IMR-90 (cell line): ENCODE results near the gene LIMK2. TPM values are rescaled to one million over a fixed set of nuclear protein-coding genes. Genes with fewer than 3 reads are reported as not detected.

Source experiments
- ATAC-seq: fragments of 200-7000 bp; cut with Tn5 transposase; 2 replicates; pipeline ENCODE4 v1.9.1; 2020; ENCODE audit warnings: low read depth, mild to moderate bottlenecking, moderate library complexity
- BruUV-seq: library from RNA; stranded (reverse); fragments of 400-500 nt; replicated peaks from 2 replicates; lab custom pipeline; 2021; lab: Mats Ljungman, UMichigan
- CTCF ChIA-PET: fragments of 300-600 bp; formaldehyde crosslinking; extraction: SDS; loops from one replicate; lab custom pipeline; 2021; ENCODE audit warnings: antibody characterized with exemption; lab: Yijun Ruan, JAX
- POLR2A ChIA-PET: fragments of 300-600 bp; sonication (Branson Sonifier 250); formaldehyde crosslinking; loops from one replicate; lab custom pipeline; 2022; ENCODE audit warnings: antibody characterized with exemption; ENCODE audit not compliant: unreplicated experiment; lab: Charles Lee
- DNase-seq: peaks from one replicate; pipeline ENCODE4 v3.0.0; 2013
- H2AFZ ChIP-seq: replicated peaks from 2 replicates; pipeline ENCODE3; 2013; ENCODE audit warnings: low read length, mild to moderate bottlenecking; ENCODE audit not compliant: poor library complexity
- H2AK5ac ChIP-seq: 2 replicates; pipeline ENCODE4 v1.6.1; 2013; ENCODE audit warnings: low read depth, low read length, inconsistent platforms
- H2AK9ac ChIP-seq: replicated peaks from 2 replicates; pipeline ENCODE3; 2013; ENCODE audit warnings: mild to moderate bottlenecking, low read depth, low read length, moderate library complexity; ENCODE audit not compliant: poor library complexity
- H2BK120ac ChIP-seq: 2 replicates; pipeline ENCODE4 v1.6.1; 2013; ENCODE audit warnings: low read depth, low read length, inconsistent platforms
- H2BK15ac ChIP-seq: 3 replicates; pipeline ENCODE4 v1.6.1; 2013; ENCODE audit warnings: low read depth, low read length, inconsistent platforms
- H2BK20ac ChIP-seq: 2 replicates; pipeline ENCODE4 v1.6.1; 2013; ENCODE audit warnings: low read depth, mild to moderate bottlenecking, inconsistent platforms, low read length, moderate library complexity
- H2BK5ac ChIP-seq: 2 replicates; pipeline ENCODE4 v1.6.1; 2013; ENCODE audit warnings: mild to moderate bottlenecking, low read depth, low read length, inconsistent platforms; ENCODE audit not compliant: poor library complexity, severe bottlenecking
- H3K14ac ChIP-seq: replicated peaks from 2 replicates; pipeline ENCODE4 v1.6.1; 2013; ENCODE audit warnings: low read depth, low read length, inconsistent platforms
- H3K18ac ChIP-seq: 2 replicates; pipeline ENCODE4 v1.6.1; 2013; ENCODE audit warnings: low read depth, low read length, control low read depth
- H3K23ac ChIP-seq: 2 replicates; pipeline ENCODE4 v1.6.1; 2013; ENCODE audit warnings: low read depth, low read length, inconsistent platforms
- H3K27ac ChIP-seq: 2 replicates; pipeline ENCODE4 v1.5.1; 2013; ENCODE audit warnings: mild to moderate bottlenecking, control low read depth, low read length; ENCODE audit not compliant: insufficient read depth
- H3K27me3 ChIP-seq: 2 replicates; pipeline ENCODE4 v1.6.1; 2013; ENCODE audit warnings: low read length; ENCODE audit not compliant: control insufficient read depth, insufficient read depth
- H3K36me3 ChIP-seq: 2 replicates; pipeline ENCODE4 v1.6.1; 2013; ENCODE audit warnings: low read length, mixed read lengths; ENCODE audit not compliant: control insufficient read depth, insufficient read depth
- H3K4ac ChIP-seq: 2 replicates; pipeline ENCODE4 v1.6.1; 2013; ENCODE audit warnings: low read depth, low read length, inconsistent platforms
- H3K4me1 ChIP-seq: 2 replicates; pipeline ENCODE4 v1.6.1; 2013; ENCODE audit warnings: low read length, mixed read lengths; ENCODE audit not compliant: control insufficient read depth, insufficient read depth
- H3K4me2 ChIP-seq: 2 replicates; pipeline ENCODE4 v1.6.1; 2013; ENCODE audit warnings: low read depth, mild to moderate bottlenecking, control low read depth, low read length, moderate library complexity
- H3K4me3 ChIP-seq: 2 replicates; pipeline ENCODE4 v1.5.1; 2013; ENCODE audit warnings: low read depth, mild to moderate bottlenecking, control low read depth, low read length, moderate library complexity; ENCODE audit not compliant: insufficient read depth
- H3K56ac ChIP-seq: 2 replicates; pipeline ENCODE4 v1.6.1; 2013; ENCODE audit warnings: low read length, inconsistent platforms; ENCODE audit not compliant: insufficient read depth; ENCODE audit errors: extremely low read depth
- H3K79me1 ChIP-seq, 2 experiments: 2 replicates each; pipeline ENCODE4 v1.6.1; 2013; ENCODE audit warnings: low read length in 2 of 2, inconsistent platforms in 1 of 2, low read depth in 1 of 2
- H3K9ac ChIP-seq: 2 replicates; pipeline ENCODE4 v1.6.1; 2013; ENCODE audit warnings: low read depth, low read length, control low read depth
- H3K9me1 ChIP-seq: 2 replicates; pipeline ENCODE4 v1.6.1; 2013; ENCODE audit warnings: low read length, inconsistent platforms; ENCODE audit not compliant: insufficient read depth
- H3K9me3 ChIP-seq: 2 replicates; pipeline ENCODE4 v1.6.1; 2013; ENCODE audit warnings: low read length; ENCODE audit not compliant: control insufficient read depth, insufficient read depth
- H4K20me1 ChIP-seq: 2 replicates; pipeline ENCODE4 v1.6.1; 2013; ENCODE audit warnings: low read length, inconsistent platforms; ENCODE audit not compliant: insufficient read depth
- H4K5ac ChIP-seq: 2 replicates; pipeline ENCODE4 v1.6.1; 2013; ENCODE audit warnings: mild to moderate bottlenecking, low read depth, low read length, control low read depth
- H4K8ac ChIP-seq, 2 experiments: 2 replicates each; pipeline ENCODE4 v1.6.1; 2013; ENCODE audit warnings: low read depth in 2 of 2, low read length in 2 of 2, control low read depth in 1 of 2, inconsistent platforms in 1 of 2
- H4K91ac ChIP-seq: 2 replicates; pipeline ENCODE4 v1.6.1; 2013; ENCODE audit warnings: low read depth, low read length, inconsistent platforms; ENCODE audit not compliant: insufficient read depth
- BHLHE40 ChIP-seq: fragments of 150-350 bp; IDR thresholded peaks from 2 replicates; pipeline ENCODE4 v1.6.1; 2016; ENCODE audit warnings: mild to moderate bottlenecking, low read depth, low read length
- CEBPB ChIP-seq: IDR thresholded peaks from 2 replicates; pipeline ENCODE4 v1.6.1; 2012; ENCODE audit warnings: low read depth, low read length, improper control_type of control experiment
- CHD1 ChIP-seq: IDR thresholded peaks from 2 replicates; pipeline ENCODE4 v1.6.1; 2012; ENCODE audit warnings: low read depth, low read length, improper control_type of control experiment
- FOS ChIP-seq: fragments of 150-350 bp; IDR thresholded peaks from 2 replicates; pipeline ENCODE4 v1.6.1; 2016; ENCODE audit warnings: low read depth, low read length
- MAFK ChIP-seq: IDR thresholded peaks from 2 replicates; pipeline ENCODE4 v1.6.1; 2012; ENCODE audit warnings: low read depth, low read length, improper control_type of control experiment
- MAZ ChIP-seq: IDR thresholded peaks from 2 replicates; pipeline ENCODE4 v1.6.1; 2012; ENCODE audit warnings: low read depth, mild to moderate bottlenecking, low read length, improper control_type of control experiment, moderate library complexity, borderline replicate concordance
- MXI1 ChIP-seq: IDR thresholded peaks from 2 replicates; pipeline ENCODE4 v1.6.1; 2012; ENCODE audit warnings: low read depth, mild to moderate bottlenecking, low read length, moderate library complexity, borderline replicate concordance
- NFE2L2 ChIP-seq: fragments of 150-350 bp; IDR thresholded peaks from 2 replicates; pipeline ENCODE4 v1.6.1; 2016; ENCODE audit warnings: low read depth, mild to moderate bottlenecking, low read length
- POLR2A ChIP-seq: IDR thresholded peaks from 2 replicates; pipeline ENCODE4 v1.6.1; 2012; ENCODE audit warnings: mild to moderate bottlenecking, low read depth, low read length
- RAD21 ChIP-seq: IDR thresholded peaks from 2 replicates; pipeline ENCODE4 v1.6.1; 2012; ENCODE audit warnings: low read length, improper control_type of control experiment
- RCOR1 ChIP-seq: IDR thresholded peaks from 2 replicates; pipeline ENCODE4 v1.6.1; 2012; ENCODE audit warnings: mild to moderate bottlenecking, low read length, improper control_type of control experiment; ENCODE audit not compliant: insufficient replicate concordance
- SMC3 ChIP-seq: fragments of 150-350 bp; IDR thresholded peaks from 2 replicates; pipeline ENCODE4 v1.6.1; 2016; ENCODE audit warnings: low read depth, mild to moderate bottlenecking, antibody characterized with exemption, low read length, moderate library complexity
- WGBS, 2 experiments: methylation state at CpG; one replicate each; pipeline versions ENCODE4 v1.1.5 to v1.1.7; 2013; ENCODE audit warnings: missing lambda C conversion rate in 2 of 2; ENCODE audit not compliant: insufficient read length in 1 of 2; ENCODE audit errors: extremely low coverage in 2 of 2; 5-methylcytosine and 5-hydroxymethylcytosine counted together
- dilution Hi-C: fragments of 300-500 bp; cut with HindIII; formaldehyde crosslinking; loops from one replicate; pipeline ENCODE4 v1.14.3; 2018; ENCODE audit warnings: low sequenced_read_pairs; ENCODE audit not compliant: unreplicated experiment
- in situ Hi-C: fragments of 300-500 bp; cut with MboI; formaldehyde crosslinking; loops from 3 replicates; pipeline ENCODE4 v1.14.3; 2019; ENCODE audit warnings: low sequenced_read_pairs, inconsistent platforms, mixed read lengths
- intact Hi-C: fragments of 100-400 bp; cut with micrococcal nuclease; formaldehyde crosslinking; loops from 2 replicates; pipeline ENCODE4 v1.10.0; 2022
- polyA plus RNA-seq, 3 experiments: library from polyadenylated mRNA; depleted of rRNA; stranded (reverse); fragments of >200 nt; gene quantifications; 2 replicates each; pipeline ENCODE4 v1.2.3, GENCODE V29; 2012; ENCODE audit warnings: low replicate concordance in 1 of 3
- total RNA-seq: library from RNA; depleted of rRNA; stranded (reverse); fragments of >200 nt; gene quantifications from 2 replicates; pipeline ENCODE4 v1.2.3, GENCODE V29; 2012
- TF ChIP-seq, protein P1 (sequence below): fragments of 150-350 bp; IDR thresholded peaks from 2 replicates; pipeline ENCODE4 v1.6.1; 2016; ENCODE audit warnings: low read depth, mild to moderate bottlenecking, low read length, moderate library complexity, borderline replicate concordance
- TF ChIP-seq, protein P2 (sequence below): fragments of 150-350 bp; IDR thresholded peaks from 2 replicates; pipeline ENCODE4 v1.6.1; 2017; ENCODE audit warnings: mild to moderate bottlenecking, antibody characterized with exemption, low read length, low read depth

Gene LIMK2
- total and polyA plus RNA-seq, 2 of the 4 experiments (the other 2 are of a cell fraction), result 14.5 to 31.9 TPM

DNA sequence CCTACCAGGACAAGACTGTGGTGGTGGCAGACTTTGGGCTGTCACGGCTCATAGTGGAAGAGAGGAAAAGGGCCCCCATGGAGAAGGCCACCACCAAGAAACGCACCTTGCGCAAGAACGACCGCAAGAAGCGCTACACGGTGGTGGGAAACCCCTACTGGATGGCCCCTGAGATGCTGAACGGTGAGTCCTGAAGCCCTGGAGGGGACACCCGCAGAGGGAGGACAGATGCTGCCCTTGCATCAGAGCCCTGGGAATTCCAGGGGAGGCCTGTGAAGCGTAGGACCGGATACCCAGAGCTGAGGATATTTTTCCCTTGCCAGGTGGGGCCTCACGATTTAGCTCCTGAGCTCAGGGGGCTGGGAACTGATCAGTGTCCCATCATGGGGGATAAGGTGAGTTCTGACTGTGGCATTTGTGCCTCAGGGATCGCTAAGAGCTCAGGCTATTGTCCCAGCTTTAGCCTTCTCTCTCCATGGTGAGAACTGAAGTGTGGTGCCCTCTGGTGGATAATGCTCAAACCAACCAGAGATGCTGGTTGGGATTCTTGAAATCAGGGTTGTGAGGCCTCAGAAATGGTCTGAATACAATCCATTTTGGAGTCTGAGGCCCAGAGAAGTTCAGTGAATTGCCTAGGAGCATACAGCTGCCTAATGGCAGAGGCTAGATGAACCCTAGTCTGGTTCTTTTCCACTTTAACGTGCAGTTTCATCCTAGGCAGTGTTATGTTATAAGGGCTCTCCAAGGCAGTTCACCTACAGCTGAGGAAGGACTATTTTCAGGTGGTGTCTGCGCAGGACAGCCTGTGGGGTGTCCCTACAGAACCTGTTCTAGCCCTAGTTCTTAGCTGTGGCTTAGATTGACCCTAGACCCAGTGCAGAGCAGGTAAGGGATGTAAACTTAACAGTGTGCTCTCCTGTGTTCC is 60.7 kb downstream of the LIMK2 start (continued):
- TF ChIP-seq RCOR1 (no peak), MAFK (no peak), MAZ (no peak; the same call in 1 of the 2 replicates)

DNA sequence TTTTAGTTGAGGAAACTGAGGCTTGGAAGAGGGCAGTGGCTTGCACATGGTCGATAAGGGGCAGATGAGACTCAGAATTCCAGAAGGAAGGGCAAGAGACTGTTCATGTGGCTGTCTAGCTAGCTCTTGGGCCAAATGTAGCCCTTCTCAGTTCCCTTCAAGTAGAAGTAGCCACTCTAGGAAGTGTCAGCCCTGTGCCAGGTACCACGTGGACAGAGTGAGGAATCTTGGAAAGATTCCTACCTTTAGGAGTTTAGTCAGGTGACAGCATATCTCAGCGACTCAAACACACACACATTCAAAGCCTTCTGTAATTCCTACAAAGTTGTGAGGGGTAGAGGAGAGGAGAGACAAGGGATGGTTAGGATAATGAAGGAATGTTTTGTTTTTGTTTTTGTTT is 61.9 kb downstream of the LIMK2 start:
- H2AK9ac ChIP-seq, result no peak overlapping the region
- peaks cover 4% of the 10 kb centered on the region; the same call in 1 of the 2 replicates for H3K9me1 ChIP-seq
- H3K4ac ChIP-seq, result no peak overlapping the region
- H2BK120ac ChIP-seq, result no peak overlapping the region
- no peak overlapping the region for H3K23ac ChIP-seq
- no peak overlapping the region for H2BK5ac ChIP-seq
- POLR2A ChIA-PET, result no interaction called here
- no peaks in the 10 kb centered on the region for H3K27me3 ChIP-seq
- WGBS, 2 experiments, result no CpG with 5 or more reads among the region's 3 CpGs
- H2BK15ac ChIP-seq, result no peak overlapping the region
- H3K4me3 ChIP-seq, result no peak overlapping the region
- H3K27ac ChIP-seq, result no peak overlapping the region
- H4K20me1 ChIP-seq, result peaks cover 8% of the 10 kb centered on the region; the same call in 1 of the 2 replicates
- no peak overlapping the region for H4K8ac ChIP-seq
- CTCF ChIA-PET, result interaction anchor here (0.9 kb wide), 1 partner anchor 7 kb away, joined by 4 read pairs; no protein-coding TSS in a partner anchor
- peaks cover 5% of the 10 kb centered on the region; the same call in 1 of the 2 replicates for H3K4me1 ChIP-seq
- no peaks in the 10 kb centered on the region; a peak in 1 of 4 replicates for H3K79me1 ChIP-seq
- no peaks in the 10 kb centered on the region for H3K9me3 ChIP-seq
- intact Hi-C loops, result no loop called here
- DNase-seq, result no peak
- no peak overlapping the region for H2BK20ac ChIP-seq
- no peak overlapping the region for H3K9ac ChIP-seq
- H3K18ac ChIP-seq, result no peak overlapping the region
- no peak overlapping the region for H4K91ac ChIP-seq
- no peak overlapping the region for H4K5ac ChIP-seq
- ATAC-seq, result no peak
- dilution Hi-C loops, result no loop called here
- no peak overlapping the region for H2AFZ ChIP-seq
- no peak overlapping the region for H2AK5ac ChIP-seq
- no TSS peak for BruUV-seq
- H3K14ac ChIP-seq, result no peak overlapping the region
- H3K56ac ChIP-seq, result no peak overlapping the region
- H3K4me2 ChIP-seq, result no peak overlapping the region
- in situ Hi-C loops, result no loop called here
- H3K36me3 ChIP-seq, result peaks cover 26% of the 10 kb centered on the region
- TF ChIP-seq SMC3, result no peak
- TF ChIP-seq, protein P1, sequence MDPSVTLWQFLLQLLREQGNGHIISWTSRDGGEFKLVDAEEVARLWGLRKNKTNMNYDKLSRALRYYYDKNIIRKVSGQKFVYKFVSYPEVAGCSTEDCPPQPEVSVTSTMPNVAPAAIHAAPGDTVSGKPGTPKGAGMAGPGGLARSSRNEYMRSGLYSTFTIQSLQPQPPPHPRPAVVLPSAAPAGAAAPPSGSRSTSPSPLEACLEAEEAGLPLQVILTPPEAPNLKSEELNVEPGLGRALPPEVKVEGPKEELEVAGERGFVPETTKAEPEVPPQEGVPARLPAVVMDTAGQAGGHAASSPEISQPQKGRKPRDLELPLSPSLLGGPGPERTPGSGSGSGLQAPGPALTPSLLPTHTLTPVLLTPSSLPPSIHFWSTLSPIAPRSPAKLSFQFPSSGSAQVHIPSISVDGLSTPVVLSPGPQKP, result no peak
- no peak for TF ChIP-seq FOS
- TF ChIP-seq MAZ, result no peak
- no peak for TF ChIP-seq POLR2A
- TF ChIP-seq BHLHE40, result no peak
- no peak for TF ChIP-seq MAFK
- no peak for TF ChIP-seq CHD1
- no peak for TF ChIP-seq RAD21
- TF ChIP-seq MXI1, result no peak
- no peak for TF ChIP-seq CEBPB
- TF ChIP-seq RCOR1, result no peak
- TF ChIP-seq NFE2L2, result no peak
- TF ChIP-seq, protein P2, sequence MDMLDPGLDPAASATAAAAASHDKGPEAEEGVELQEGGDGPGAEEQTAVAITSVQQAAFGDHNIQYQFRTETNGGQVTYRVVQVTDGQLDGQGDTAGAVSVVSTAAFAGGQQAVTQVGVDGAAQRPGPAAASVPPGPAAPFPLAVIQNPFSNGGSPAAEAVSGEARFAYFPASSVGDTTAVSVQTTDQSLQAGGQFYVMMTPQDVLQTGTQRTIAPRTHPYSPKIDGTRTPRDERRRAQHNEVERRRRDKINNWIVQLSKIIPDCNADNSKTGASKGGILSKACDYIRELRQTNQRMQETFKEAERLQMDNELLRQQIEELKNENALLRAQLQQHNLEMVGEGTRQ, result no peak
